ENCODE results near the gene TTC7B. TPM values are rescaled to one million over a fixed set of nuclear protein-coding genes. Genes with fewer than 3 reads are reported as not detected.

The TTC7B gene
- total and polyA plus RNA-seq, 2 of the 13 experiments (the other 11 are each of a cell fraction or from before 2014, with no cell fraction given) = 1.3 to 3.2 TPM

DNA sequence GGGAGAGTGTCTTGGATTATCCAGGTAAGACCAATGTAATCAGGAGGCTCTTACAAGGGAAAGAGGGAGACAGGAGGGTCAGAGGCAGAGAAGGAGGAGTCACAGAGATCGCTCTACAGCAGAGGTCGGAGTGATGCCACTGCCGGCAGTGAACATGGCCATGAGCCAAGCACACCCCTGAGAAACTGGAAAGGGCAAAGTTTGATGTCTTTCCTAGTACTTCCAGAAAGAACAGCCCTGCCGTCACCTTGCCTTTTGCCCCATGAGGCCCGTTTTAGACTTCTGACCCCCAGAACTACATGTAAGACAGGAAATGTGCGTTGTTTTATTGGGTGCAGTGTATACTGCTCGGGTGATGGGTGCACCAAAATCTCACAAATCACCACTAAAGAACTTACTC lies 285.7 kb downstream of the TTC7B start (continued):
- TF ChIP-seq, protein P1, sequence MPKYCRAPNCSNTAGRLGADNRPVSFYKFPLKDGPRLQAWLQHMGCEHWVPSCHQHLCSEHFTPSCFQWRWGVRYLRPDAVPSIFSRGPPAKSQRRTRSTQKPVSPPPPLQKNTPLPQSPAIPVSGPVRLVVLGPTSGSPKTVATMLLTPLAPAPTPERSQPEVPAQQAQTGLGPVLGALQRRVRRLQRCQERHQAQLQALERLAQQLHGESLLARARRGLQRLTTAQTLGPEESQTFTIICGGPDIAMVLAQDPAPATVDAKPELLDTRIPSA (CRISPR knock-in tag; IDR thresholded peaks at IDR 0.05; ENCODE audit: borderline replicate concordance) = no peak
- TF ChIP-seq, protein P2, sequence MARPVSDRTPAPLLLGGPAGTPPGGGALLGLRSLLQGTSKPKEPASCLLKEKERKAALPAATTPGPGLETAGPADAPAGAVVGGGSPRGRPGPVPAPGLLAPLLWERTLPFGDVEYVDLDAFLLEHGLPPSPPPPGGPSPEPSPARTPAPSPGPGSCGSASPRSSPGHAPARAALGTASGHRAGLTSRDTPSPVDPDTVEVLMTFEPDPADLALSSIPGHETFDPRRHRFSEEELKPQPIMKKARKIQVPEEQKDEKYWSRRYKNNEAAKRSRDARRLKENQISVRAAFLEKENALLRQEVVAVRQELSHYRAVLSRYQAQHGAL (CRISPR knock-in tag; IDR thresholded peaks at IDR 0.05; ENCODE audit: not compliant biosample characterization) = no peak
- TF ChIP-seq, protein P3, sequence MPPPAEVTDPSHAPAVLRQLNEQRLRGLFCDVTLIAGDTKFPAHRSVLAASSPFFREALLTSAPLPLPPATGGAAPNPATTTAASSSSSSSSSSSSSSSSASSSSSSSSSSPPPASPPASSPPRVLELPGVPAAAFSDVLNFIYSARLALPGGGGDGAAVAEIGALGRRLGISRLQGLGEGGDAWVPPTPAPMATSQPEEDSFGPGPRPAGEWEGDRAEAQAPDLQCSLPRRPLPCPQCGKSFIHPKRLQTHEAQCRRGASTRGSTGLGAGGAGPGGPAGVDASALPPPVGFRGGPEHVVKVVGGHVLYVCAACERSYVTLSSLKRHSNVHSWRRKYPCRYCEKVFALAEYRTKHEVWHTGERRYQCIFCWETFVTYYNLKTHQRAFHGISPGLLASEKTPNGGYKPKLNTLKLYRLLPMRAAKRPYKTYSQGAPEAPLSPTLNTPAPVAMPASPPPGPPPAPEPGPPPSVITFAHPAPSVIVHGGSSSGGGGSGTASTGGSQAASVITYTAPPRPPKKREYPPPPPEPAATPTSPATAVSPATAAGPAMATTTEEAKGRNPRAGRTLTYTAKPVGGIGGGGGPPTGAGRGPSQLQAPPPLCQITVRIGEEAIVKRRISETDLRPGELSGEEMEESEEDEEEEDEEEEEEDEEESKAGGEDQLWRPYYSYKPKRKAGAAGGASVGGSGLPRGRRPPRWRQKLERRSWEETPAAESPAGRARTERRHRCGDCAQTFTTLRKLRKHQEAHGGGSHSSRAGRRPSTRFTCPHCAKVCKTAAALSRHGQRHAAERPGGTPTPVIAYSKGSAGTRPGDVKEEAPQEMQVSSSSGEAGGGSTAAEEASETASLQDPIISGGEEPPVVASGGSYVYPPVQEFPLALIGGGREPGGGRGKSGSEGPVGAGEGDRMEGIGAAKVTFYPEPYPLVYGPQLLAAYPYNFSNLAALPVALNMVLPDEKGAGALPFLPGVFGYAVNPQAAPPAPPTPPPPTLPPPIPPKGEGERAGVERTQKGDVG (CRISPR knock-in tag; IDR thresholded peaks at IDR 0.05; ENCODE audit: borderline replicate concordance) = no peak
- no peak for TF ChIP-seq ZNF839 (CRISPR knock-in tag; IDR thresholded peaks at IDR 0.05; ENCODE audit: borderline replicate concordance)

DNA sequence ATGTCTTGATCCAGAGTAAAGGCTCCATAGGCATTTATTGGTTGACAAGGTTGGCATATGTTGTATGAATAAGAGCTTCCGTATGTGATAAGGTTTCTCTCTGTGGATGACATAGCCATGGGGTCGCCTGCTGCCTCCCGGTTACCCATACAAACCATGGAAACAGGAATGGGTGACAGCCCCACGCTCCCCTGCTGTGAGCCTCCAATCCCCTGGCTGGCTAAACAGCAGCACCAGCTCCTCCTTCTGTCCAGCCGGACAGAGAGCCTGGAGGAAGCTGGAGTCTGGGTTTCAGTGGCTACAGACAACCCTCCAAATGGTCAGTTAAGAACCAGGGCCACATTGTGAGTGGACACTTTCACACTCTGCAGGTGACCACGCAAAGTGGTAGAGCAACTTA lies 288.3 kb downstream of the TTC7B start:
- BruUV-seq (replicated peaks) = no TSS peak

More for the DNA sequence above, 288.3 kb downstream of the TTC7B start:
- TF ChIP-seq, protein P4, sequence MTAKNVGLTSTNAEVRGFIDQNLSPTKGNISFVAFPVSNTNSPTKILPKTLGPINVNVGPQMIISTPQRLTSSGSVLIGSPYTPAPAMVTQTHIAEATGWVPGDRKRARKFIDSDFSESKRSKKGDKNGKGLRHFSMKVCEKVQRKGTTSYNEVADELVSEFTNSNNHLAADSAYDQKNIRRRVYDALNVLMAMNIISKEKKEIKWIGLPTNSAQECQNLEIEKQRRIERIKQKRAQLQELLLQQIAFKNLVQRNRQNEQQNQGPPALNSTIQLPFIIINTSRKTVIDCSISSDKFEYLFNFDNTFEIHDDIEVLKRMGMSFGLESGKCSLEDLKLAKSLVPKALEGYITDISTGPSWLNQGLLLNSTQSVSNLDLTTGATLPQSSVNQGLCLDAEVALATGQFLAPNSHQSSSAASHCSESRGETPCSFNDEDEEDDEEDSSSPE (CRISPR knock-in tag; IDR thresholded peaks at IDR 0.05) = no peak
- TF ChIP-seq, protein P5, sequence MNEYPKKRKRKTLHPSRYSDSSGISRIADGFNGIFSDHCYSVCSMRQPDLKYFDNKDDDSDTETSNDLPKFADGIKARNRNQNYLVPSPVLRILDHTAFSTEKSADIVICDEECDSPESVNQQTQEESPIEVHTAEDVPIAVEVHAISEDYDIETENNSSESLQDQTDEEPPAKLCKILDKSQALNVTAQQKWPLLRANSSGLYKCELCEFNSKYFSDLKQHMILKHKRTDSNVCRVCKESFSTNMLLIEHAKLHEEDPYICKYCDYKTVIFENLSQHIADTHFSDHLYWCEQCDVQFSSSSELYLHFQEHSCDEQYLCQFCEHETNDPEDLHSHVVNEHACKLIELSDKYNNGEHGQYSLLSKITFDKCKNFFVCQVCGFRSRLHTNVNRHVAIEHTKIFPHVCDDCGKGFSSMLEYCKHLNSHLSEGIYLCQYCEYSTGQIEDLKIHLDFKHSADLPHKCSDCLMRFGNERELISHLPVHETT (CRISPR knock-in tag; conservative IDR thresholded peaks at IDR 0.05) = no peak
- no peak for TF ChIP-seq ZIK1 (CRISPR knock-in tag; IDR thresholded peaks at IDR 0.05; ENCODE audit: borderline replicate concordance, low read depth)
- no peak for TF ChIP-seq PTBP1 (IDR thresholded peaks at IDR 0.05; ENCODE audit: low read depth, low read length, poor library complexity, severe bottlenecking)
- no peak for TF ChIP-seq ZNF556 (CRISPR knock-in tag; IDR thresholded peaks at IDR 0.05; ENCODE audit: borderline replicate concordance)
- TF ChIP-seq, protein P6, sequence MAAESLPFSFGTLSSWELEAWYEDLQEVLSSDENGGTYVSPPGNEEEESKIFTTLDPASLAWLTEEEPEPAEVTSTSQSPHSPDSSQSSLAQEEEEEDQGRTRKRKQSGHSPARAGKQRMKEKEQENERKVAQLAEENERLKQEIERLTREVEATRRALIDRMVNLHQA (CRISPR knock-in tag; IDR thresholded peaks at IDR 0.05) = no peak
- ATAC-seq (no peak), DNase-seq (ENCODE audit: low spot score) (no peak), FAIRE-seq (no peak)
- in situ Hi-C loops (cut with HindIII; ENCODE audit: extremely low pct_ligation_motif_present, low pct_unique_long_range_greater_than_20kb) = no loop called here
- no peaks in the 10 kb centered on the region for H4K20me1 ChIP-seq (ENCODE audit: insufficient read depth, low read length)
- H3K27ac ChIP-seq (ENCODE audit: extremely low read length, insufficient read depth, low read length) = no peak overlapping the region
- no peak overlapping the region for H3K4me3 ChIP-seq (replicated peaks in 1 of 3; ENCODE audit: insufficient read depth in 1 of 3, low read depth in 2 of 3, low read length in 3 of 3)
- H3K79me2 ChIP-seq (ENCODE audit: insufficient read depth, low read length) = no peaks in the 10 kb centered on the region
- peaks cover 12% of the 10 kb centered on the region for H3K9me3 ChIP-seq (ENCODE audit: low read length)
- CTCF ChIA-PET (ENCODE audit: low intra/inter-chr PET ratio, low total read pairs) = no interaction called here
- no peak overlapping the region for H2AFZ ChIP-seq (ENCODE audit: low read length)
- H3K4me1 ChIP-seq (ENCODE audit: insufficient read depth, low read length) = no peaks in the 10 kb centered on the region
- no peaks in the 10 kb centered on the region for H3K36me3 ChIP-seq (replicated peaks in 1 of 2; ENCODE audit: control insufficient read depth in 1 of 2, insufficient read depth in 2 of 2, low read length in 2 of 2)
- no peaks in the 10 kb centered on the region; a peak in 3 of 5 replicates for H3K27me3 ChIP-seq (ENCODE audit: control insufficient read depth in 1 of 2, insufficient read depth in 2 of 2, low read length in 2 of 2)
- H3K4me2 ChIP-seq (ENCODE audit: low read depth, low read length) = no peak overlapping the region
- no peak overlapping the region for H3K9ac ChIP-seq (ENCODE audit: insufficient read depth, low read depth, low read length)
- 56% methylated on average over 4 of the region's 6 CpGs for WGBS (ENCODE audit: low lambda C conversion rate)
- intact Hi-C loops (cut with micrococcal nuclease; ENCODE audit: unreplicated experiment) = no loop called here
- POLR2A ChIA-PET = no interaction called here
